ENCODE results near the gene IKZF1.

Gene IKZF1

DNA sequence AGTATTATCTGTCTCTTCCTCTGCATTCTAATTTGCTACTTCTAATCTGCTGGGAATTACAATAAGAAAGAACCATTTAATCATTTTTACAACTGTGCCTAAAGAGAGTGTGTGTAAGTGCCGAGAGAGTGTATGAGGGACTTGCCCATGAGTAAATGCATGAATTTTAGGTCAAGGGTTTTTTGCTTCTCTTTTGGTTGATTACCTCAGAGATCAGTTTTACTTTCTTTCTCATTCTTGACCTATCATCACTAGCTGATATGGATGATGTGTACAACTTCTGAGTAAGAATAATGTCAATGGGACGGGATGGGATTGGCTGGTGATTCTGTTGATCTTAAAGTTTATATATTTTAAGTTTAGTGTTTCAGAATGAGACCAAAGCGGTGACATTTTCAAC is 47.8 kb downstream of the IKZF1 start:
- FAIRE-seq: no peak
- no peak for DNase-seq (ENCODE audit: insufficient read length, low spot score)
- TF ChIP-seq, protein P1, sequence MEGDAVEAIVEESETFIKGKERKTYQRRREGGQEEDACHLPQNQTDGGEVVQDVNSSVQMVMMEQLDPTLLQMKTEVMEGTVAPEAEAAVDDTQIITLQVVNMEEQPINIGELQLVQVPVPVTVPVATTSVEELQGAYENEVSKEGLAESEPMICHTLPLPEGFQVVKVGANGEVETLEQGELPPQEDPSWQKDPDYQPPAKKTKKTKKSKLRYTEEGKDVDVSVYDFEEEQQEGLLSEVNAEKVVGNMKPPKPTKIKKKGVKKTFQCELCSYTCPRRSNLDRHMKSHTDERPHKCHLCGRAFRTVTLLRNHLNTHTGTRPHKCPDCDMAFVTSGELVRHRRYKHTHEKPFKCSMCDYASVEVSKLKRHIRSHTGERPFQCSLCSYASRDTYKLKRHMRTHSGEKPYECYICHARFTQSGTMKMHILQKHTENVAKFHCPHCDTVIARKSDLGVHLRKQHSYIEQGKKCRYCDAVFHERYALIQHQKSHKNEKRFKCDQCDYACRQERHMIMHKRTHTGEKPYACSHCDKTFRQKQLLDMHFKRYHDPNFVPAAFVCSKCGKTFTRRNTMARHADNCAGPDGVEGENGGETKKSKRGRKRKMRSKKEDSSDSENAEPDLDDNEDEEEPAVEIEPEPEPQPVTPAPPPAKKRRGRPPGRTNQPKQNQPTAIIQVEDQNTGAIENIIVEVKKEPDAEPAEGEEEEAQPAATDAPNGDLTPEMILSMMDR (IDR thresholded peaks at IDR 0.05; ENCODE audit: insufficient read depth, missing control alignments): no peak

GRCh38 chr7:50352751-50353150 is 48.2 kb downstream of the IKZF1 start:
- TF ChIP-seq, protein P1 (IDR thresholded peaks at IDR 0.05; ENCODE audit: insufficient read depth, missing control alignments): no peak
- FAIRE-seq (no peak), DNase-seq (ENCODE audit: insufficient read length, low spot score) (no peak)

GRCh38 chr7:50353201-50353600 is 48.7 kb downstream of the IKZF1 start:
- TF ChIP-seq, protein P1 (IDR thresholded peaks at IDR 0.05; ENCODE audit: insufficient read depth, missing control alignments): no peak
- FAIRE-seq: no peak
- DNase-seq (ENCODE audit: insufficient read length, low spot score): no peak

DNA sequence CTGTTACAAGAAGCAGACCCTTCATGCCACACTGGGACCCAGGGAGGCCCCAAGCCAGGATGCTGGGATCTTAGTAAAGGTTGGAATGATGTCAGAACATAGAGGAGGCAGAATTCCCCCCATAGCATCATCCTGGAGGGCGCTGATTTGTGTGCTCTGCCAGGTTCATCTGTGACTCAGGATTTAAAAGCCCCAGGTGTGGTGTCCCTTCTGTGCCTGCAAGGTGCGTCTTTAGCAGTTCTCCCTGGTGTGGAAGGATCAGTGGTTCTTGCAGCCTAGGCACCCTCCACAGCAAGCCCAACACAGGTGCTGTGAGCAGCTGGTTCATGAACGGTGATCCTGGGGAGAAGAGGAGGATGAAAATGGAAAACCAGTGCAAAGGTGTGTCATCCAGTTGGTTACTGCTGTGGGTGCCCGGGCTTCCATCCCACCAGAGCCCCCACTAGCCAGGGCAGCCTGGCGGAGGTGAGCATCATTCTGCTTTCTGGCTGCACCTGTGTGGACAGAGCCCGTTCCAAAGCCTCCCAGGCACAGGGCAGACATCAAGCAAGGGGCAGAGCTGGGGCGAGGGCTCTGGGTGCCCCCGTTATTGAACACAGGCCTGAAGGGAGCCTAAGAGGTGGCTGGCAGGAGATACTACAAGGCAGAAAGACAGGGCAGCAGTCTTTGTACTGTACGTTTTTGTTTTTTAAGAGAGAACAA is 49.5 kb downstream of the IKZF1 start:
- FAIRE-seq: no peak

GRCh38 chr7:50355817-50356178 is 51.3 kb downstream of the IKZF1 start:
- no peak for DNase-seq (ENCODE audit: insufficient read length, low spot score)
- FAIRE-seq: no peak
- TF ChIP-seq, protein P1 (IDR thresholded peaks at IDR 0.05; ENCODE audit: insufficient read depth, missing control alignments): no peak

More for the DNA sequence above, 49.5 kb downstream of the IKZF1 start:
- no peak for DNase-seq (ENCODE audit: insufficient read length, low spot score)
- TF ChIP-seq, protein P1 (IDR thresholded peaks at IDR 0.05; ENCODE audit: insufficient read depth, missing control alignments): no peak

- TF ChIP-seq, protein P1 (IDR thresholded peaks at IDR 0.05; ENCODE audit: insufficient read depth, missing control alignments): no peak
- FAIRE-seq (no peak), DNase-seq (ENCODE audit: insufficient read length, low spot score) (no peak)
These were observed 51.9 kb downstream of the IKZF1 start for GRCh38 chr7:50356212-50356944.

DNA sequence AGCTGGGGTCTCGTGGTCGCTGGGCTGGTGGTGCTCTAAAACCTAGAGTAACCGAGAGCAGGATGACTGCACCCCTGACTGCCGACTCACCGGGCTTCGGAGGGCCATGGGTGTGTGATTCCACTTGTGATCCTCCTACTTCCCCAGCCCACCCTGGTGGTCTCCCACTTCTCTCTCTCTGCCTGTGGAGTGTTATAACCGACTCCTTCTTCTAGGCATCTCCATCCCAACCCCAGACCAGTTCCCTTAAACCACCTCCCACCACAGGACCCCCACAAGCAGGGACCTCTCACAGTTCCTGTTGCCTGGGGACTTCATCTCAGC is 52.4 kb downstream of the IKZF1 start:
- TF ChIP-seq, protein P1 (IDR thresholded peaks at IDR 0.05; ENCODE audit: insufficient read depth, missing control alignments): no peak
- FAIRE-seq (no peak), DNase-seq (ENCODE audit: insufficient read length, low spot score) (no peak)

Measured in D721Med (cell line).